ENCODE results near the gene KCNK1. TPM values are rescaled to one million over a fixed set of nuclear protein-coding genes. Genes with fewer than 3 reads are reported as not detected.

KCNK1 gene
- total and polyA plus RNA-seq, 4 donors: 2.5 to 12.3 (median 4.5) TPM

DNA sequence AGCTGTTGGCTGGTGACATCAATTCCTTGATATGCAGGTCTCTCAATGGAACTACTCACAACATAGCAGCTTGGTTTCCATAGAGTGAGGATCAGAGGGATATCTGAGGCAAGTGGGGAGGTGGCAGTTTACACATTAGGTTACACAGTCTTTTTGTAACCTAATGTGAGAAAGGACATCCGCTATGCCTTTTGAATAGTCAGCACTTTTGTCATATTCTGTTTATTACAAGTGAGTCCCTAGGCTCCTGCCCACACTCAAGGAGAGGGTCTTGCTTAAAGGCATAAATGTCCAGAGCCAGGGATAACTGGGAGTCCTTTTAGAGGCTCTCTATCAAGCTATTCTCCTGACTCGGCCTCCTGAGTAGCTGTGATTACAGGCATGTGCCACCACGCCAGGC, 104.2 kb downstream of the KCNK1 start:
- Histone ChIP-seq H3K27me3 (ENCODE audit: control insufficient read depth in 4 of 4, insufficient read depth in 4 of 4, low read length in 3 of 4) (no peaks in the 10 kb centered on the region), H3K9me3 (ENCODE audit: control insufficient read depth in 4 of 4, low read length in 3 of 4) (peaks cover 0 to 3% (median 0%) of the 10 kb centered on the region in 4 donors), H3K4me1 (ENCODE audit: control insufficient read depth in 4 of 4, insufficient read depth in 4 of 4, low read length in 3 of 4) (peaks cover 5 to 41% (median 27%) of the 10 kb centered on the region in 4 donors), H3K36me3 (ENCODE audit: control insufficient read depth in 4 of 4, insufficient read depth in 3 of 4, low read depth in 1 of 4, low read length in 3 of 4) (no peaks in the 10 kb centered on the region), H3K4me3 (ENCODE audit: low read depth in 1 of 3, low read length in 3 of 3) (no peak overlapping the region), H3K27ac (ENCODE audit: low read depth in 1 of 2, low read length in 2 of 2) (no peak overlapping the region), H3K9ac (ENCODE audit: low read depth in 1 of 2, low read length in 2 of 2) (no peak overlapping the region)
- DNase-seq (ENCODE audit: low spot score): no peak
- TF ChIP-seq, protein P1, sequence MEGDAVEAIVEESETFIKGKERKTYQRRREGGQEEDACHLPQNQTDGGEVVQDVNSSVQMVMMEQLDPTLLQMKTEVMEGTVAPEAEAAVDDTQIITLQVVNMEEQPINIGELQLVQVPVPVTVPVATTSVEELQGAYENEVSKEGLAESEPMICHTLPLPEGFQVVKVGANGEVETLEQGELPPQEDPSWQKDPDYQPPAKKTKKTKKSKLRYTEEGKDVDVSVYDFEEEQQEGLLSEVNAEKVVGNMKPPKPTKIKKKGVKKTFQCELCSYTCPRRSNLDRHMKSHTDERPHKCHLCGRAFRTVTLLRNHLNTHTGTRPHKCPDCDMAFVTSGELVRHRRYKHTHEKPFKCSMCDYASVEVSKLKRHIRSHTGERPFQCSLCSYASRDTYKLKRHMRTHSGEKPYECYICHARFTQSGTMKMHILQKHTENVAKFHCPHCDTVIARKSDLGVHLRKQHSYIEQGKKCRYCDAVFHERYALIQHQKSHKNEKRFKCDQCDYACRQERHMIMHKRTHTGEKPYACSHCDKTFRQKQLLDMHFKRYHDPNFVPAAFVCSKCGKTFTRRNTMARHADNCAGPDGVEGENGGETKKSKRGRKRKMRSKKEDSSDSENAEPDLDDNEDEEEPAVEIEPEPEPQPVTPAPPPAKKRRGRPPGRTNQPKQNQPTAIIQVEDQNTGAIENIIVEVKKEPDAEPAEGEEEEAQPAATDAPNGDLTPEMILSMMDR (IDR thresholded peaks at IDR 0.05; ENCODE audit: low read depth, low read length, missing input control): no peak
- no peak for TF ChIP-seq EGR1 (IDR thresholded peaks at IDR 0.05; ENCODE audit: low read depth in 2 of 2)
- 97% methylated on average over 3 of the region's 3 CpGs for WGBS

DNA sequence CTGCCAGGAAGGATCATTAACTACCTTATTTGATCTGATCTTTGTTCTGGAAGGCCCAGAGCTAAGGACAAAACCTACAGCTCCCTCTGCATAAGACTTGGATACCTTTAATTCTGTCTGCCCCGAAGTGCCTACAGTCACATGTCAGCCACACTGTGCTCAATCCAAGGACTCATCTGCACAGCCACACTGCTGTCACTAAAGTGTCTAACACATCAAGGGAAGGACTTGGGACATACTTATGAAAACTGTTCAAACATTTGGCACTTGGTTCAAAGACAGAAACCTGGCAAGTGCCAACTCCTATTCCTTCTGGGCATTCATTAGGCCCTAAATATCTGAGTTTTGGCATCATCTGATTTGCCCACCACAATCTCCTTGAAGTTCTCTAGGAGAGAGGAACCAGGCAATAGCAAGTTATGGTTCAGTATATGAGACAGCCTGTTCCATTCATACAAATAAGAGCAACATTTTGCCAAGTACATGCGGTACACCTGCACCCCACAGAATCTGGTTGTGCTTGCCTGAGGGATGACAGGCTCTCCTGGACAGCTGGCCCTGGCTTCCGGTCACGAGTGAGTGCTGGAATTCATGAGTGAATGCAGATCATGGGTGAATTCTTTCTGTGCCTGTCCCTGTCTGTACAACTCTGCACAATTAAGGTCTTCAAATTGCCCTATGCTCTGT, 105.9 kb downstream of the KCNK1 start:
- Histone ChIP-seq H3K9me3 (ENCODE audit: control insufficient read depth in 4 of 4, low read length in 3 of 4) (peaks cover 0 to 3% (median 0%) of the 10 kb centered on the region in 4 donors), H3K4me3 (ENCODE audit: low read depth in 1 of 3, low read length in 3 of 3) (no peak overlapping the region), H3K9ac (ENCODE audit: low read depth in 1 of 2, low read length in 2 of 2) (no peak overlapping the region), H3K4me1 (ENCODE audit: control insufficient read depth in 4 of 4, insufficient read depth in 4 of 4, low read length in 3 of 4) (peaks cover 4 to 33% (median 22%) of the 10 kb centered on the region in 4 donors), H3K27me3 (ENCODE audit: control insufficient read depth in 4 of 4, insufficient read depth in 4 of 4, low read length in 3 of 4) (no peaks in the 10 kb centered on the region), H3K27ac (ENCODE audit: low read depth in 1 of 2, low read length in 2 of 2) (no peak overlapping the region), H3K36me3 (ENCODE audit: control insufficient read depth in 4 of 4, insufficient read depth in 3 of 4, low read depth in 1 of 4, low read length in 3 of 4) (no peaks in the 10 kb centered on the region)
- no peak for DNase-seq (ENCODE audit: low spot score)
- TF ChIP-seq YY1 (IDR thresholded peaks at IDR 0.05) (no peak), TAF1 (conservative IDR thresholded peaks at IDR 0.05) (no peak), HNF4G (IDR thresholded peaks at IDR 0.05) (no peak), HNF4A (conservative IDR thresholded peaks at IDR 0.05) (no peak), EGR1 (IDR thresholded peaks at IDR 0.05; ENCODE audit: low read depth in 2 of 2) (no peak), JUND (IDR thresholded peaks at IDR 0.05) (no peak), RAD21 (IDR thresholded peaks at IDR 0.05) (no peak), GABPA (IDR thresholded peaks at IDR 0.05 in 1 of 2, conservative IDR thresholded peaks at IDR 0.05 in 1 of 2) (no peak), RXRA (IDR thresholded peaks at IDR 0.05) (no peak), FOXA2 (IDR thresholded peaks at IDR 0.05) (no peak), NR2F2 (IDR thresholded peaks at IDR 0.05) (no peak), FOXA1 (IDR thresholded peaks at IDR 0.05) (no peak)
- TF ChIP-seq, protein P2, sequence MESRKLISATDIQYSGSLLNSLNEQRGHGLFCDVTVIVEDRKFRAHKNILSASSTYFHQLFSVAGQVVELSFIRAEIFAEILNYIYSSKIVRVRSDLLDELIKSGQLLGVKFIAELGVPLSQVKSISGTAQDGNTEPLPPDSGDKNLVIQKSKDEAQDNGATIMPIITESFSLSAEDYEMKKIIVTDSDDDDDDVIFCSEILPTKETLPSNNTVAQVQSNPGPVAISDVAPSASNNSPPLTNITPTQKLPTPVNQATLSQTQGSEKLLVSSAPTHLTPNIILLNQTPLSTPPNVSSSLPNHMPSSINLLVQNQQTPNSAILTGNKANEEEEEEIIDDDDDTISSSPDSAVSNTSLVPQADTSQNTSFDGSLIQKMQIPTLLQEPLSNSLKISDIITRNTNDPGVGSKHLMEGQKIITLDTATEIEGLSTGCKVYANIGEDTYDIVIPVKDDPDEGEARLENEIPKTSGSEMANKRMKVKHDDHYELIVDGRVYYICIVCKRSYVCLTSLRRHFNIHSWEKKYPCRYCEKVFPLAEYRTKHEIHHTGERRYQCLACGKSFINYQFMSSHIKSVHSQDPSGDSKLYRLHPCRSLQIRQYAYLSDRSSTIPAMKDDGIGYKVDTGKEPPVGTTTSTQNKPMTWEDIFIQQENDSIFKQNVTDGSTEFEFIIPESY (IDR thresholded peaks at IDR 0.05): no peak
- TF ChIP-seq, protein P3, sequence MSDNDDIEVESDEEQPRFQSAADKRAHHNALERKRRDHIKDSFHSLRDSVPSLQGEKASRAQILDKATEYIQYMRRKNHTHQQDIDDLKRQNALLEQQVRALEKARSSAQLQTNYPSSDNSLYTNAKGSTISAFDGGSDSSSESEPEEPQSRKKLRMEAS (IDR thresholded peaks at IDR 0.05): no peak
- TF ChIP-seq, protein P4, sequence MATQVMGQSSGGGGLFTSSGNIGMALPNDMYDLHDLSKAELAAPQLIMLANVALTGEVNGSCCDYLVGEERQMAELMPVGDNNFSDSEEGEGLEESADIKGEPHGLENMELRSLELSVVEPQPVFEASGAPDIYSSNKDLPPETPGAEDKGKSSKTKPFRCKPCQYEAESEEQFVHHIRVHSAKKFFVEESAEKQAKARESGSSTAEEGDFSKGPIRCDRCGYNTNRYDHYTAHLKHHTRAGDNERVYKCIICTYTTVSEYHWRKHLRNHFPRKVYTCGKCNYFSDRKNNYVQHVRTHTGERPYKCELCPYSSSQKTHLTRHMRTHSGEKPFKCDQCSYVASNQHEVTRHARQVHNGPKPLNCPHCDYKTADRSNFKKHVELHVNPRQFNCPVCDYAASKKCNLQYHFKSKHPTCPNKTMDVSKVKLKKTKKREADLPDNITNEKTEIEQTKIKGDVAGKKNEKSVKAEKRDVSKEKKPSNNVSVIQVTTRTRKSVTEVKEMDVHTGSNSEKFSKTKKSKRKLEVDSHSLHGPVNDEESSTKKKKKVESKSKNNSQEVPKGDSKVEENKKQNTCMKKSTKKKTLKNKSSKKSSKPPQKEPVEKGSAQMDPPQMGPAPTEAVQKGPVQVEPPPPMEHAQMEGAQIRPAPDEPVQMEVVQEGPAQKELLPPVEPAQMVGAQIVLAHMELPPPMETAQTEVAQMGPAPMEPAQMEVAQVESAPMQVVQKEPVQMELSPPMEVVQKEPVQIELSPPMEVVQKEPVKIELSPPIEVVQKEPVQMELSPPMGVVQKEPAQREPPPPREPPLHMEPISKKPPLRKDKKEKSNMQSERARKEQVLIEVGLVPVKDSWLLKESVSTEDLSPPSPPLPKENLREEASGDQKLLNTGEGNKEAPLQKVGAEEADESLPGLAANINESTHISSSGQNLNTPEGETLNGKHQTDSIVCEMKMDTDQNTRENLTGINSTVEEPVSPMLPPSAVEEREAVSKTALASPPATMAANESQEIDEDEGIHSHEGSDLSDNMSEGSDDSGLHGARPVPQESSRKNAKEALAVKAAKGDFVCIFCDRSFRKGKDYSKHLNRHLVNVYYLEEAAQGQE (IDR thresholded peaks at IDR 0.05): no peak
- TF ChIP-seq, protein P1 (IDR thresholded peaks at IDR 0.05; ENCODE audit: low read depth, low read length, missing input control): no peak
- TF ChIP-seq, protein P5, sequence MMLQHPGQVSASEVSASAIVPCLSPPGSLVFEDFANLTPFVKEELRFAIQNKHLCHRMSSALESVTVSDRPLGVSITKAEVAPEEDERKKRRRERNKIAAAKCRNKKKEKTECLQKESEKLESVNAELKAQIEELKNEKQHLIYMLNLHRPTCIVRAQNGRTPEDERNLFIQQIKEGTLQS (IDR thresholded peaks at IDR 0.05): no peak
- 60% methylated on average over 4 of the region's 4 CpGs for WGBS

Measured in liver (tissue), 9 donors.